Endothelial cell of umbilical vein (primary cell): Measurements from ENCODE around the gene BMP10. TPM values are rescaled to one million over a fixed set of nuclear protein-coding genes. Genes with fewer than 3 reads are reported as not detected.

Experiments
- BruUV-seq: library from RNA; stranded (reverse); fragments of 400-500 nt; replicated peaks from 2 replicates; lab custom pipeline; 2021; lab: Mats Ljungman, UMichigan
- CTCF ChIA-PET: fragments of 300-600, 350-600 bp; sonication (Branson Sonifier 250); formaldehyde crosslinking; loops from one replicate; lab custom pipeline; 2021; ENCODE audit warnings: antibody characterized with exemption, inconsistent platforms; lab: Charles Lee
- POLR2A ChIA-PET: fragments of 300-600, 350-600 bp; sonication (Branson Sonifier 250); formaldehyde crosslinking; loops from one replicate; lab custom pipeline; 2021; ENCODE audit warnings: antibody characterized with exemption, inconsistent platforms; lab: Charles Lee
- DNase-seq: peaks from one replicate; pipeline ENCODE4 v3.0.0-alpha.2; 2011; ENCODE audit warnings: low read depth, low spot score
- FAIRE-seq: peaks from 2 replicates; lab custom pipeline; 2011; peaks lifted over from hg19 to GRCh38; lab: Jason Lieb, UNC
- H2AFZ ChIP-seq: 2 replicates; pipeline ENCODE4 v1.6.0; 2012; ENCODE audit warnings: low read depth, low read length, control low read depth, inconsistent platforms
- H3K27ac ChIP-seq: 2 replicates; pipeline ENCODE4 v1.5.1; 2011; ENCODE audit warnings: low read depth, mild to moderate bottlenecking, control low read depth, low read length, moderate library complexity; ENCODE audit not compliant: insufficient read depth
- H3K27me3 ChIP-seq, 2 experiments: 2 replicates each; pipeline versions ENCODE4 v1.6.0 to v1.6.1; 2011; ENCODE audit warnings: low read length in 2 of 2, mixed read lengths in 1 of 2; ENCODE audit not compliant: control insufficient read depth in 2 of 2, insufficient read depth in 2 of 2
- H3K36me3 ChIP-seq, 2 experiments: 2 replicates in 1 of 2; 3 replicates in 1 of 2; pipeline ENCODE4 v1.5.1; 2011; ENCODE audit warnings: low read length in 2 of 2, mild to moderate bottlenecking in 1 of 2, moderate library complexity in 1 of 2; ENCODE audit not compliant: control insufficient read depth in 2 of 2, insufficient read depth in 2 of 2; ENCODE audit errors: extremely low read depth in 1 of 2
- H3K4me1 ChIP-seq: 3 replicates; pipeline ENCODE4 v1.5.1; 2011; ENCODE audit warnings: mild to moderate bottlenecking, low read length; ENCODE audit not compliant: control insufficient read depth, insufficient read depth; ENCODE audit errors: extremely low read depth
- H3K4me2 ChIP-seq: 2 replicates; pipeline ENCODE4 v1.6.1; 2011; ENCODE audit warnings: low read length, control low read depth, mixed read lengths; ENCODE audit not compliant: insufficient read depth
- H3K4me3 ChIP-seq, 3 experiments: fragments of 200-600 bp in 1 of 3; sonication (generic), shearing (Covaris generic) in 1 of 3; replicated peaks in 1 of 3; 2 replicates each; pipeline ENCODE4 v1.5.1; 2011 to 2016; ENCODE audit warnings: control low read depth in 3 of 3, low read length in 3 of 3, mild to moderate bottlenecking in 2 of 3, inconsistent platforms in 1 of 3, low read depth in 1 of 3, moderate library complexity in 1 of 3; ENCODE audit not compliant: insufficient read depth in 1 of 3
- H3K79me2 ChIP-seq: 2 replicates; pipeline ENCODE4 v1.6.0; 2012; ENCODE audit warnings: low read length, inconsistent platforms; ENCODE audit not compliant: control insufficient read depth, insufficient read depth
- H3K9ac ChIP-seq: replicated peaks from 2 replicates; pipeline ENCODE3; 2011; ENCODE audit warnings: low read length, control low read depth; ENCODE audit not compliant: insufficient read depth; ENCODE audit errors: extremely low read depth
- H3K9me1 ChIP-seq: replicated peaks from 3 replicates; pipeline ENCODE4 v1.6.0; 2011; ENCODE audit warnings: mild to moderate bottlenecking, low read length; ENCODE audit not compliant: control insufficient read depth, insufficient read depth; ENCODE audit errors: extremely low read depth
- H3K9me3 ChIP-seq: replicated peaks from 2 replicates; pipeline ENCODE4 v1.5.1; 2012; ENCODE audit warnings: low read length, inconsistent platforms; ENCODE audit not compliant: control insufficient read depth, insufficient read depth
- H4K20me1 ChIP-seq: replicated peaks from 2 replicates; pipeline ENCODE3; 2011; ENCODE audit warnings: mild to moderate bottlenecking, low read length; ENCODE audit not compliant: control insufficient read depth, insufficient read depth; ENCODE audit errors: extremely low read depth
- EZH2 ChIP-seq: IDR thresholded peaks from 2 replicates; pipeline ENCODE4 v1.6.1; 2012; ENCODE audit warnings: borderline replicate concordance, low read depth, mild to moderate bottlenecking, moderate library complexity, low read length, inconsistent platforms; ENCODE audit not compliant: severe bottlenecking
- FOS ChIP-seq: IDR thresholded peaks from 2 replicates; pipeline ENCODE4 v1.6.1; 2011; ENCODE audit warnings: mild to moderate bottlenecking, low read length, moderate library complexity, borderline replicate concordance; ENCODE audit not compliant: insufficient read depth
- JUN ChIP-seq: IDR thresholded peaks from 2 replicates; pipeline ENCODE4 v1.6.1; 2011; ENCODE audit warnings: borderline replicate concordance, low read depth; ENCODE audit not compliant: insufficient read length, insufficient read depth
- MAX ChIP-seq: IDR thresholded peaks from 2 replicates; pipeline ENCODE4 v1.6.1; 2011; ENCODE audit not compliant: insufficient read depth, insufficient read length
- MYC ChIP-seq: IDR thresholded peaks from one replicate; pipeline ENCODE4 v1.6.1; 2011; ENCODE audit warnings: mild to moderate bottlenecking, low read depth, low read length
- POLR2A ChIP-seq: IDR thresholded peaks from 2 replicates; pipeline ENCODE4 v1.6.1; 2012; ENCODE audit warnings: low read depth, mild to moderate bottlenecking, control low read depth, low read length
- POLR2AphosphoS5 ChIP-seq: IDR thresholded peaks from 2 replicates; pipeline ENCODE4 v1.6.1; 2012; ENCODE audit warnings: low read depth, mild to moderate bottlenecking, control low read depth, low read length, moderate library complexity; ENCODE audit not compliant: insufficient read depth
- dilution Hi-C: fragments of 300-500 bp; cut with MboI; formaldehyde crosslinking; loops from one replicate; pipeline ENCODE4 v1.15.0; 2019; ENCODE audit warnings: low sequenced_read_pairs; ENCODE audit not compliant: extremely low pct_ligation_motif_present
- intact Hi-C: fragments of 100-400 bp; cut with micrococcal nuclease; formaldehyde crosslinking; loops from one replicate; pipeline ENCODE4 v1.10.0; 2022
- polyA plus RNA-seq, 4 experiments: library from polyadenylated mRNA; depleted of rRNA in 3 of 4; stranded (reverse) in 3 of 4; unstranded in 1 of 4; fragments of >200 nt; gene quantifications; 2 replicates each; pipeline versions ENCODE4 v1.2.1 to v1.2.3, GENCODE V29; 2011 to 2012; ENCODE audit warnings: missing spikeins in 1 of 4
- total RNA-seq: library from RNA; stranded (reverse); gene quantifications from 2 replicates; pipeline ENCODE4 v1.2.3, GENCODE V29; 2021
- TF ChIP-seq, protein P1 (sequence below), 2 donors: IDR thresholded peaks; 1 replicate in 1 of 2; 2 replicates in 1 of 2; pipeline ENCODE4 v1.5.1; 2011; ENCODE audit warnings: low read length in 2 of 2, mild to moderate bottlenecking in 2 of 2, moderate library complexity in 2 of 2, control low read depth in 1 of 2, inconsistent platforms in 1 of 2, low read depth in 1 of 2; ENCODE audit not compliant: insufficient read depth in 1 of 2; ENCODE audit errors: extremely low read depth in 1 of 2

BMP10 gene
- total and polyA plus RNA-seq, 2 donors (not counting 3 experiments of a cell fraction or from before 2014, with no cell fraction given) = not detected

GRCh38 chr2:68837861-68838341 is 33.3 kb downstream of the BMP10 start:
- no TSS peak for BruUV-seq
- Histone ChIP-seq H3K27me3 (no peaks in the 10 kb centered on the region), H3K9ac (no peak overlapping the region), H3K27ac (no peak overlapping the region), H3K36me3 (no peaks in the 10 kb centered on the region), H3K79me2 (no peaks in the 10 kb centered on the region), H3K4me3 (no peak overlapping the region), H3K9me3 (no peaks in the 10 kb centered on the region), H4K20me1 (no peaks in the 10 kb centered on the region), H3K4me2 (no peak overlapping the region), H2AFZ (no peak overlapping the region), H3K4me1 (peaks cover 4% of the 10 kb centered on the region), H3K9me1 (no peaks in the 10 kb centered on the region)
- intact Hi-C loops = loop anchor here (1.0 to 2.0 kb wide), 2 partner anchors 87 to 129 kb away; no protein-coding TSS in a partner anchor
- dilution Hi-C loops = no loop called here
- ChIA-PET CTCF (interaction anchor here (1.0 to 4.3 kb wide), 20 partner anchors 11 to 349 kb away, joined by 3 to 52 read pairs (median 5); no protein-coding TSS in a partner anchor), POLR2A (no interaction called here)
- FAIRE-seq (no peak), DNase-seq (no peak)
- no peak for TF ChIP-seq JUN
- TF ChIP-seq, protein P1, sequence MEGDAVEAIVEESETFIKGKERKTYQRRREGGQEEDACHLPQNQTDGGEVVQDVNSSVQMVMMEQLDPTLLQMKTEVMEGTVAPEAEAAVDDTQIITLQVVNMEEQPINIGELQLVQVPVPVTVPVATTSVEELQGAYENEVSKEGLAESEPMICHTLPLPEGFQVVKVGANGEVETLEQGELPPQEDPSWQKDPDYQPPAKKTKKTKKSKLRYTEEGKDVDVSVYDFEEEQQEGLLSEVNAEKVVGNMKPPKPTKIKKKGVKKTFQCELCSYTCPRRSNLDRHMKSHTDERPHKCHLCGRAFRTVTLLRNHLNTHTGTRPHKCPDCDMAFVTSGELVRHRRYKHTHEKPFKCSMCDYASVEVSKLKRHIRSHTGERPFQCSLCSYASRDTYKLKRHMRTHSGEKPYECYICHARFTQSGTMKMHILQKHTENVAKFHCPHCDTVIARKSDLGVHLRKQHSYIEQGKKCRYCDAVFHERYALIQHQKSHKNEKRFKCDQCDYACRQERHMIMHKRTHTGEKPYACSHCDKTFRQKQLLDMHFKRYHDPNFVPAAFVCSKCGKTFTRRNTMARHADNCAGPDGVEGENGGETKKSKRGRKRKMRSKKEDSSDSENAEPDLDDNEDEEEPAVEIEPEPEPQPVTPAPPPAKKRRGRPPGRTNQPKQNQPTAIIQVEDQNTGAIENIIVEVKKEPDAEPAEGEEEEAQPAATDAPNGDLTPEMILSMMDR (IDR thresholded peaks at IDR 0.05; ENCODE audit: extremely low read depth in 1 of 2, insufficient read depth in 1 of 2, low read depth in 1 of 2, low read length in 2 of 2) = no peak
- TF ChIP-seq MAX = no peak
- TF ChIP-seq FOS = no peak
- no peak for TF ChIP-seq MYC
- no peak for TF ChIP-seq POLR2AphosphoS5
- no peak for TF ChIP-seq EZH2
- TF ChIP-seq POLR2A = no peak
